Pancreas (tissue), 10 donors: ENCODE data around the gene PIK3CD. TPM values are rescaled to one million over a fixed set of nuclear protein-coding genes. Genes with fewer than 3 reads are reported as not detected.

Experiments
- ATAC-seq, 4 donors: fragments of 200-7000 bp; cut with Tn5 transposase; one replicate each; pipeline versions ENCODE4 v1.8.0 to v1.9.1; 2020; ENCODE audit warnings: mild to moderate bottlenecking in 4 of 4, moderate library complexity in 4 of 4
- DNase-seq, 6 donors: peaks; one replicate each; pipeline ENCODE4 v3.0.0-alpha.2; 2020
- FAIRE-seq: peaks from 2 replicates; lab custom pipeline; 2012; peaks lifted over from hg19 to GRCh38; lab: Jason Lieb, UNC
- H3K27ac ChIP-seq, 4 donors: fragments of 200-600 bp; sonication (generic); 1 replicate in 3 of 4; 2 replicates in 1 of 4; pipeline versions ENCODE4 v1.5.0 to v1.8.0; 2020
- H3K27me3 ChIP-seq, 4 donors: fragments of 200-600 bp; one replicate each; pipeline ENCODE4 v1.8.0; 2021
- H3K36me3 ChIP-seq, 3 donors: fragments of 200-600 bp; sonication (generic) in 1 of 3; one replicate each; pipeline versions ENCODE4 v1.5.0 to v1.8.0; 2020 to 2021
- H3K4me1 ChIP-seq, 3 donors: fragments of 200-600 bp; one replicate each; pipeline ENCODE4 v1.8.0; 2021
- H3K4me3 ChIP-seq, 4 donors: fragments of 200-600 bp; sonication (generic) in 2 of 4; one replicate each; pipeline versions ENCODE4 v1.5.0 to v1.8.0; 2020 to 2021
- H3K9me3 ChIP-seq, 4 donors: fragments of 200-600 bp; one replicate each; pipeline ENCODE4 v1.8.0; 2021
- WGBS, 2 donors: extraction: QIAGEN DNeasy Blood & Tissue Kit; methylation state at CpG; one replicate each; pipeline ENCODE4 v1.1.7; 2013; 5-methylcytosine and 5-hydroxymethylcytosine counted together
- intact Hi-C, 3 donors: fragments of 100-400 bp; cut with DNase I; formaldehyde crosslinking; loops; one replicate each; pipeline versions ENCODE4 v1.11.1 to v1.14.2; 2022
- polyA plus RNA-seq, 2 donors: library from polyadenylated mRNA; stranded (reverse); fragments of 200-250 nt; gene quantifications; one replicate each; pipeline ENCODE4 v1.2.3, GENCODE V29; 2013
- total RNA-seq, 6 donors: library from RNA; stranded (reverse); fragmentation: NEBNext Ultra II Directional in 4 of 6; extraction: Animal tissue kit (Norgen Biotek cat#: 25700) in 4 of 6; gene quantifications; one replicate each; pipeline versions ENCODE4 v1.2.1 to v1.2.4, GENCODE V29; 2021 to 2023
- TF ChIP-seq, protein P1 (sequence below), 4 donors: fragments of 200-600 bp; sonication (generic) in 3 of 4; IDR thresholded peaks; one replicate each; pipeline versions ENCODE4 v1.5.0 to v1.8.0; 2021; ENCODE audit warnings: antibody characterized with exemption in 4 of 4
- donor health status: healthy with polysubstance abuse.
- donor health status: DM: no; HTN: no; CAD: no; lungs with moderate emphysema.
- donor health status: DM: no; HTN: no; CAD: no.
- donor health status: control.
- donor health status: control.
- donor health status: Bipolar disorder and iron deficiency.
- donor health status: DM: yes; HTN: yes; CAD: no.
- donor health status: DM: no; HTN: no; CAD: no.
- donor health status: DM: no; HTN: no; CAD: no.
- donor health status: DM: yes; HTN: yes; CAD: no.

PIK3CD gene
- total and polyA plus RNA-seq, 8 donors: 1.9 to 10.6 (median 2.3) TPM

DNA sequence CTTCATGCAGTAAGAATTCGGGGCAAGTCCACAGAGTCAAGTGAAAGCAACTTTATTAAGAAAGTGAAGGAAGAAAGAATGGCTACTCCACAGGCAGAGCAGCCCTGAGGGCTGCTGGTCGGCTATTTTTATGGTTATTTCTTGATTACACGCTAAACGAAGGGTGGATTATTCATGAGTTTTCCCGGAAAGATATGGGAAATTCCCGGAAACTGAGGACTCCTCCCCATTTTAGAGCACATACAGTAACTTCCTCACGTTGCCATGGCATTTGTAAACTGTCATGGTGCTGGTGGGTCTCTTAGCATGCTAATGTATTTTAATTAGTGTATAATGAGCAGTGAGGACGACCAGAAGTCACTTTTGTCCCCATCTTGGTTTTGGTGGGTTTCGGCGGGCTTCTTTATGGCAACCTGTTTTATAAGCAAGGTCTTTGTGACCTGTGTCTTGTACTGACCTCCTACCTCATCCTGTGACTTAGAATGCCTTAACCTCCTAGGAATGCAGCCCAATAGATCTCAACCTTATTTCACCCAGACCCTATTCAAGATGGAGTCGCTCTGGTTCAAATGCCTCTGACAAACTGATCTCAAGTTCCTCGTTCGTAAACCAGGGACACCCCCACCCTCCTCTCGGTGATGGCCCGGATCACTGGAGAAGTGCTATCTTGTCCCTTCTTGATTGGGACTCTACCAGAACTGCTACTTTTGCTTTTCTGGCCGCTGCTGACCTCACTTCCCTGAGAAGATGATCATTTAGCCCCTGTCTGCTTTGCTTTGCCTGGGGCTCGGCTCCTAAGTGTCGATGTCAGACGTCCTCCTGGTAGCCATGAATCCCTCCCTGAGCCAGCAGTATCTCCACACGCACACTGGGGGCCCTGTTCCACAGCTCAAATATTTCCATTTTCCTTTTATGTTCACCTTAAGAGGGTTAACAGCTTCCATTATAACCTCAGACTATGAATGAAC, 123.5 kb downstream of the PIK3CD start:
- DNase-seq: no peak
- 92% methylated on average over 20 of the region's 20 CpGs for WGBS, 2 donors
- Histone ChIP-seq H3K4me1 (peaks cover 0 to 3% (median 0%) of the 10 kb centered on the region in 3 donors), H3K9me3 (no peaks in the 10 kb centered on the region), H3K4me3 (no peak overlapping the region), H3K27me3 (no peaks in the 10 kb centered on the region), H3K27ac (no peak overlapping the region), H3K36me3 (peaks cover 0 to 11% (median 10%) of the 10 kb centered on the region in 3 donors)
- ATAC-seq: no peak
- intact Hi-C loops: no loop called here
- no peak for FAIRE-seq
- TF ChIP-seq, protein P1, sequence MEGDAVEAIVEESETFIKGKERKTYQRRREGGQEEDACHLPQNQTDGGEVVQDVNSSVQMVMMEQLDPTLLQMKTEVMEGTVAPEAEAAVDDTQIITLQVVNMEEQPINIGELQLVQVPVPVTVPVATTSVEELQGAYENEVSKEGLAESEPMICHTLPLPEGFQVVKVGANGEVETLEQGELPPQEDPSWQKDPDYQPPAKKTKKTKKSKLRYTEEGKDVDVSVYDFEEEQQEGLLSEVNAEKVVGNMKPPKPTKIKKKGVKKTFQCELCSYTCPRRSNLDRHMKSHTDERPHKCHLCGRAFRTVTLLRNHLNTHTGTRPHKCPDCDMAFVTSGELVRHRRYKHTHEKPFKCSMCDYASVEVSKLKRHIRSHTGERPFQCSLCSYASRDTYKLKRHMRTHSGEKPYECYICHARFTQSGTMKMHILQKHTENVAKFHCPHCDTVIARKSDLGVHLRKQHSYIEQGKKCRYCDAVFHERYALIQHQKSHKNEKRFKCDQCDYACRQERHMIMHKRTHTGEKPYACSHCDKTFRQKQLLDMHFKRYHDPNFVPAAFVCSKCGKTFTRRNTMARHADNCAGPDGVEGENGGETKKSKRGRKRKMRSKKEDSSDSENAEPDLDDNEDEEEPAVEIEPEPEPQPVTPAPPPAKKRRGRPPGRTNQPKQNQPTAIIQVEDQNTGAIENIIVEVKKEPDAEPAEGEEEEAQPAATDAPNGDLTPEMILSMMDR (IDR thresholded peaks at IDR 0.05): no peak

DNA sequence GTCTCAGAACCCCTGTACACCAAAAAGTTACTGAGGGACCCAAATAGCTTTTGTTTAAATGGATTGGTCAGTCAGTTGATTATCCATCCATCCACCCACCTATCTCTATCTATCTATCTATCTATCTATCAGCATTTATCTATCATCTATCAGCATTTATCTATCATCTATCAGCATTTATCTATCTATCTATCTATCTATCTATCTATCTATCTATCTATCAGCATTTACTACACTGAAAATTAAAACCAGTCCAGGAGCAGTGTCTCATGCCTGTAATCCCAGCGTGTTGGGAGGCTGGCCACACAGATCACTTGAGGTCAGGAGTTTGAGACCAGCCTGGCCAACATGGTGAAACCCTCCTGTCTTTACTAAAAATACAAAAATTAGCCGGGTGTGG, 125.2 kb downstream of the PIK3CD start:
- ATAC-seq: no peak
- H3K4me3 ChIP-seq: no peak overlapping the region
- H3K27me3 ChIP-seq: no peaks in the 10 kb centered on the region
- H3K9me3 ChIP-seq: no peaks in the 10 kb centered on the region
- intact Hi-C loops: no loop called here
- H3K27ac ChIP-seq: no peak overlapping the region
- peaks cover 0 to 3% (median 0%) of the 10 kb centered on the region in 3 donors for H3K4me1 ChIP-seq
- DNase-seq: no peak
- WGBS, 2 donors: 95 to 96% methylated on average over 2 of the region's 2 CpGs
- H3K36me3 ChIP-seq: peaks cover 0 to 11% (median 10%) of the 10 kb centered on the region in 3 donors
- TF ChIP-seq, protein P1 (IDR thresholded peaks at IDR 0.05): no peak
- FAIRE-seq: no peak

Other genes with a start within 250 kb of the PIK3CD start
- 1 to 10 TPM; 1.1 to 2.0 (median 1.6) TPM for gene SLC25A33, start 112.3 kb upstream of the PIK3CD start, total RNA-seq
- gene SLC25A33, start 112.3 kb upstream of the PIK3CD start, polyA plus RNA-seq: 1 to 10 TPM; 1.5 to 2.9 TPM
- gene TMEM201, start 62.8 kb upstream of the PIK3CD start, total RNA-seq: 1 to 10 TPM; 2.9 to 7.0 (median 5.6) TPM
- gene TMEM201, start 62.8 kb upstream of the PIK3CD start, polyA plus RNA-seq: 1 to 10 TPM; 6.7 to 7.2 TPM
- 10 to 100 TPM; 56.9 to 73.5 (median 66.0) TPM for gene CLSTN1, start 172.2 kb downstream of the PIK3CD start, total RNA-seq
- 10 to 100 TPM; 44.2 to 54.2 TPM for gene CLSTN1, start 172.2 kb downstream of the PIK3CD start, polyA plus RNA-seq